GM23338 (cell line): ENCODE data around the gene HOXC12.
A peak's percentile ranks its signal among the peaks of the same experiment; 100 is the strongest.

Source experiments
- CREB1 ChIP-seq: fragments of 250-450 bp; sonication (Bioruptor Pico); IDR thresholded peaks from 2 replicates; pipeline ENCODE4 v1.5.0; 2020; ENCODE audit warnings: low read depth, mild to moderate bottlenecking, moderate library complexity
- CTCF ChIP-seq, 2 experiments: fragments of 200-600 bp in 1 of 2; sonication (generic) in 1 of 2; conservative IDR thresholded peaks; 2 replicates each; pipeline versions ENCODE4 v1.5.1 to v1.6.1; 2016 to 2017; ENCODE audit warnings: antibody characterized with exemption in 2 of 2, low read depth in 2 of 2, mild to moderate bottlenecking in 2 of 2, moderate library complexity in 1 of 2
- ETS1 ChIP-seq: IDR thresholded peaks from 2 replicates; pipeline ENCODE4 v1.6.1; 2016; ENCODE audit warnings: antibody characterized with exemption
- EZH2 ChIP-seq: fragments of 200-600 bp; sonication (generic); IDR thresholded peaks from one replicate; pipeline ENCODE4 v1.8.0; 2017; ENCODE audit warnings: antibody characterized with exemption, mild to moderate bottlenecking, low read depth; ENCODE audit not compliant: unreplicated experiment
- EZH2phosphoT487 ChIP-seq: fragments of 200-600 bp; sonication (generic); IDR thresholded peaks from one replicate; pipeline ENCODE4 v1.8.1; 2018; ENCODE audit warnings: antibody characterized with exemption; ENCODE audit not compliant: unreplicated experiment
- JUNB ChIP-seq: IDR thresholded peaks from one replicate; pipeline ENCODE4 v1.6.1; 2016; ENCODE audit warnings: antibody characterized with exemption; ENCODE audit not compliant: unreplicated experiment
- NANOG ChIP-seq: IDR thresholded peaks from 2 replicates; pipeline ENCODE4 v1.6.1; 2016; ENCODE audit warnings: antibody characterized with exemption, borderline replicate concordance
- POLR2AphosphoS5 ChIP-seq: IDR thresholded peaks from 2 replicates; pipeline ENCODE4 v1.6.1; 2016; ENCODE audit warnings: antibody characterized with exemption, low read depth
- REST ChIP-seq: IDR thresholded peaks from one replicate; pipeline ENCODE4 v1.6.1; 2018; ENCODE audit warnings: antibody characterized with exemption; ENCODE audit not compliant: unreplicated experiment

GRCh38 chr12:53980802-53981496 lies 26.2 kb downstream of the HOXC12 start:
- TF ChIP-seq CTCF (conservative IDR thresholded peaks at IDR 0.05; ENCODE audit: low read depth in 2 of 2) (no peak), POLR2AphosphoS5 (no peak), EZH2 (peak; percentile 47), JUNB (no peak), REST (no peak), CREB1 (no peak), NANOG (no peak), ETS1 (no peak), EZH2phosphoT487 (peak; percentile 58)
